Activated CD4-positive, alpha-beta T cell treated with anti-CD3 and anti-CD28 coated beads, Interleukin-2, amount 10 ng/mL, durations not matched to agents 24 days and 14 days (primary cell): ENCODE data around the gene DPF1. TPM values are rescaled to one million over a fixed set of nuclear protein-coding genes. Genes with fewer than 3 reads are reported as not detected.
"Not testable (repeated sequence)": the region's sequence is repeated elsewhere in the genome, so short reads cannot be mapped to it uniquely, and the experiment has no call there.

Source experiments
- DNase-seq: peaks from one replicate; pipeline ENCODE4 v3.0.0; 2022
- H3K27ac Mint-ChIP-seq: one replicate; pipeline ENCODE4 v1.8.0; 2022; ENCODE audit warnings: mild to moderate bottlenecking, mixed read lengths
- H3K27me3 Mint-ChIP-seq: one replicate; pipeline ENCODE4 v1.8.0; 2022; ENCODE audit warnings: mixed read lengths
- H3K36me3 Mint-ChIP-seq: one replicate; pipeline ENCODE4 v1.8.0; 2022; ENCODE audit warnings: low read depth, mild to moderate bottlenecking, mixed read lengths
- H3K4me1 Mint-ChIP-seq: one replicate; pipeline ENCODE4 v1.8.0; 2021; ENCODE audit warnings: mixed read lengths
- H3K4me3 Mint-ChIP-seq: one replicate; pipeline ENCODE4 v1.8.0; 2022; ENCODE audit warnings: mild to moderate bottlenecking, moderate library complexity, mixed read lengths
- H3K9me3 Mint-ChIP-seq: one replicate; pipeline ENCODE4 v1.8.0; 2021; ENCODE audit warnings: mixed read lengths
- intact Hi-C: fragments of 100-400 bp; cut with micrococcal nuclease; formaldehyde crosslinking; loops from one replicate; pipeline ENCODE4 v1.15.1; 2023
- total RNA-seq: library from RNA; stranded (reverse); gene quantifications from 2 replicates; pipeline ENCODE4 v1.2.3, GENCODE V29; 2022

DPF1 gene
- total RNA-seq, 1 donor from 2014 or later: 2.0 TPM

GRCh38 chr19:38239816-38240215 lies 15.8 kb upstream of the DPF1 start:
- H3K36me3 Mint-ChIP-seq: no peaks in the 10 kb centered on the region
- intact Hi-C loops: loop anchor here (5.0 kb wide), 1 partner anchor 77 kb away; the partner anchor contains the start of genes KCNK6 and YIF1B
- H3K27ac Mint-ChIP-seq: no peak overlapping the region
- H3K4me3 Mint-ChIP-seq: no peak overlapping the region
- H3K9me3 Mint-ChIP-seq: no peaks in the 10 kb centered on the region
- no peak for DNase-seq
- H3K27me3 Mint-ChIP-seq: peaks cover 5% of the 10 kb centered on the region
- peaks cover 5% of the 10 kb centered on the region for H3K4me1 Mint-ChIP-seq

GRCh38 chr19:38234615-38235014 lies 10.6 kb upstream of the DPF1 start:
- intact Hi-C loops: loop anchor here (2.0 kb wide), 1 partner anchor 100 kb away; the partner anchor contains the start of gene CATSPERG

GRCh38 chr19:38233740-38234251 lies 9.8 kb upstream of the DPF1 start:
- intact Hi-C loops: loop anchor here (2.0 kb wide), 1 partner anchor 101 kb away; the partner anchor contains the start of gene CATSPERG
- peaks cover 23% of the 10 kb centered on the region for H3K27me3 Mint-ChIP-seq
- DNase-seq: peak; percentile 95
- peaks cover 6% of the 10 kb centered on the region for H3K4me1 Mint-ChIP-seq
- H3K9me3 Mint-ChIP-seq: no peaks in the 10 kb centered on the region
- no peak overlapping the region for H3K27ac Mint-ChIP-seq
- no peak overlapping the region for H3K4me3 Mint-ChIP-seq
- H3K36me3 Mint-ChIP-seq: no peaks in the 10 kb centered on the region

More at GRCh38 chr19:38234615-38235014, 10.6 kb upstream of the DPF1 start:
- H3K36me3 Mint-ChIP-seq: no peaks in the 10 kb centered on the region
- no peak for DNase-seq
- peaks cover 6% of the 10 kb centered on the region for H3K4me1 Mint-ChIP-seq
- H3K4me3 Mint-ChIP-seq: no peak overlapping the region
- no peak overlapping the region for H3K27ac Mint-ChIP-seq
- H3K9me3 Mint-ChIP-seq: no peaks in the 10 kb centered on the region
- peaks cover 20% of the 10 kb centered on the region for H3K27me3 Mint-ChIP-seq

GRCh38 chr19:38231918-38232317 lies 7.9 kb upstream of the DPF1 start:
- Mint-ChIP-seq H3K27ac (no peak overlapping the region), H3K4me3 (no peak overlapping the region), H3K9me3 (no peaks in the 10 kb centered on the region), H3K36me3 (no peaks in the 10 kb centered on the region), H3K27me3 (peaks cover 36% of the 10 kb centered on the region), H3K4me1 (peaks cover 14% of the 10 kb centered on the region)
- intact Hi-C loops: no loop called here
- no peak for DNase-seq

GRCh38 chr19:38230506-38231133 lies 6.6 kb upstream of the DPF1 start:
- H3K36me3 Mint-ChIP-seq, H3K27ac Mint-ChIP-seq, H3K4me3 Mint-ChIP-seq, DNase-seq, H3K9me3 Mint-ChIP-seq, intact Hi-C loops: not testable (repeated sequence)
- peaks cover 17% of the 10 kb centered on the region for H3K4me1 Mint-ChIP-seq
- peaks cover 42% of the 10 kb centered on the region for H3K27me3 Mint-ChIP-seq

GRCh38 chr19:38229585-38230073 lies 5.6 kb upstream of the DPF1 start:
- H3K9me3 Mint-ChIP-seq: no peaks in the 10 kb centered on the region
- peak; percentile 92 for DNase-seq
- peaks cover 18% of the 10 kb centered on the region for H3K4me1 Mint-ChIP-seq
- H3K4me3 Mint-ChIP-seq: peak overlapping the region; percentile 16
- no peaks in the 10 kb centered on the region for H3K36me3 Mint-ChIP-seq
- intact Hi-C loops: loop anchor here (10.0 kb wide), 1 partner anchor 85 kb away; no protein-coding TSS in a partner anchor
- H3K27me3 Mint-ChIP-seq: peaks cover 46% of the 10 kb centered on the region
- no peak overlapping the region for H3K27ac Mint-ChIP-seq

GRCh38 chr19:38228491-38229439 lies 4.7 kb upstream of the DPF1 start:
- Mint-ChIP-seq H3K27ac (no peak overlapping the region), H3K4me3 (peak overlapping the region; percentile 81), H3K36me3 (no peaks in the 10 kb centered on the region), H3K27me3 (peaks cover 53% of the 10 kb centered on the region), H3K9me3 (no peaks in the 10 kb centered on the region), H3K4me1 (peaks cover 18% of the 10 kb centered on the region)
- intact Hi-C loops: loop anchor here (10.0 kb wide), 1 partner anchor 84 kb away; no protein-coding TSS in a partner anchor
- peak; percentile 61 for DNase-seq

- Mint-ChIP-seq H3K27me3 (peaks cover 61% of the 10 kb centered on the region), H3K27ac (peak overlapping the region; percentile 5), H3K4me3 (peak overlapping the region; percentile 46), H3K36me3 (no peaks in the 10 kb centered on the region), H3K9me3 (no peaks in the 10 kb centered on the region), H3K4me1 (peaks cover 22% of the 10 kb centered on the region)
- intact Hi-C loops: loop anchor here (10.0 kb wide), 1 partner anchor 83 kb away; no protein-coding TSS in a partner anchor
- DNase-seq: no peak
These were observed 4.0 kb upstream of the DPF1 start for GRCh38 chr19:38228005-38228377.

- Mint-ChIP-seq H3K4me3 (peak overlapping the region; percentile 46), H3K4me1 (peaks cover 24% of the 10 kb centered on the region), H3K27ac (peak overlapping the region; percentile 5), H3K27me3 (peaks cover 64% of the 10 kb centered on the region), H3K36me3 (no peaks in the 10 kb centered on the region), H3K9me3 (no peaks in the 10 kb centered on the region)
- no peak for DNase-seq
- intact Hi-C loops: loop anchor here (10.0 kb wide), 1 partner anchor 83 kb away; no protein-coding TSS in a partner anchor
These were observed 3.4 kb upstream of the DPF1 start for GRCh38 chr19:38227287-38228004.

- H3K27me3 Mint-ChIP-seq: peaks cover 59% of the 10 kb centered on the region
- H3K4me1 Mint-ChIP-seq: peaks cover 24% of the 10 kb centered on the region
These were observed 819 bp upstream of the DPF1 start for GRCh38 chr19:38224863-38225218.

GRCh38 chr19:38223617-38224013 lies 407 bp downstream of the DPF1 start:
- no peaks in the 10 kb centered on the region for H3K36me3 Mint-ChIP-seq
- H3K9me3 Mint-ChIP-seq: no peaks in the 10 kb centered on the region
- intact Hi-C loops: loop anchor here (2.0 to 10.0 kb wide), 2 partner anchors 79 to 317 kb away; partner anchors contain the start of genes SIPA1L3 and WDR87
- H3K27me3 Mint-ChIP-seq: peaks cover 57% of the 10 kb centered on the region
- peak overlapping the region; percentile 41 for H3K4me3 Mint-ChIP-seq
- peaks cover 24% of the 10 kb centered on the region for H3K4me1 Mint-ChIP-seq
- H3K27ac Mint-ChIP-seq: no peak overlapping the region
- DNase-seq: no peak

More at GRCh38 chr19:38224863-38225218, 819 bp upstream of the DPF1 start:
- not testable (repeated sequence) for H3K9me3 Mint-ChIP-seq, H3K36me3 Mint-ChIP-seq, DNase-seq, H3K27ac Mint-ChIP-seq
- peak overlapping the region; percentile 88 for H3K4me3 Mint-ChIP-seq
- intact Hi-C loops: loop anchor here (2.0 to 10.0 kb wide), 2 partner anchors 80 to 318 kb away; partner anchors contain the start of genes SIPA1L3 and WDR87

GRCh38 chr19:38223119-38223523 lies 901 bp downstream of the DPF1 start:
- Mint-ChIP-seq H3K4me1 (peaks cover 24% of the 10 kb centered on the region), H3K4me3 (peak overlapping the region; percentile 41), H3K36me3 (no peaks in the 10 kb centered on the region), H3K27me3 (peaks cover 55% of the 10 kb centered on the region), H3K9me3 (no peaks in the 10 kb centered on the region), H3K27ac (no peak overlapping the region)
- intact Hi-C loops: loop anchor here (10.0 kb wide), 1 partner anchor 78 kb away; no protein-coding TSS in a partner anchor
- no peak for DNase-seq
